ENCODE measurements around the gene TMEM247. TPM values are rescaled to one million over a fixed set of nuclear protein-coding genes. Genes with fewer than 3 reads are reported as not detected.

The TMEM247 gene
- total and polyA plus RNA-seq, 10 of the 15 experiments (the other 5 are each of a cell fraction or from before 2014, with no cell fraction given): not detected

DNA sequence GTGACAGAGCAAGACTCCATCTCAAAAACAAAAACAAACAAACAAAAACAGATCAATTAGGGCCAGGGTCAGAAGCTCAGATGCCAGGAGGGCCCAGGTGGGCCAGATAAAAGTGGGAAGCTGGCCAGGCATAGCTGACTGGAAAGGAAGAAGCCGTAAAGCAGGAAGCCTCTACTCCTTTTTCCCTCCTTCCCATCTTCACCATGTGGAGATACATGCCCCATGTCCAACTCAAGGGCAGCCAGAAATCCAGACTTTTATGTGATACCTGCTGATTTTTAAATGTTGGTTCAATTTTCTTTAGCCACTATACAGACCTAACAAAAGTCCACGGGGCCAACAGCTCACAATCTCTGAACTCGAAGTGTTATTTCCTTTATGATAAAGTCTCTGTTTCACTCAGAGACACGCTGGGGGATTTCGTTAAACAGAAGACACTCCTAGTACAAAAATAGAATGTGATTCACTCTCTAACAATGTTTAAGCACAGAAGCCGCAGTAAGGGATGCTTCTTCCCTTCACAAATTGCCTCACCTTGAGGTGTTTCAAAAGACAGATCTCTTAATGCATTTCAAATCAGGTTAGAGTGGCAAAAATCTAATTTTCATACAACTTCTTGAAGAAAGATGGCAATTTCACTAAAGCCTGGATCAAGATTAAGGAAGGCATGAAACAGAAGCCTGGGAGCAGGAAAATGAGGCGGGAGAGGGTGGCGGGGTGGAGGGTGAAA, 14.0 kb downstream of the TMEM247 start (continued):
- TF ChIP-seq ESRRA (IDR thresholded peaks at IDR 0.05; ENCODE audit: low read length): 0 out of 2 replicates have a peak, but pooled peaks have one; percentile 24
- peak in 1 of 2 experiments; percentile 66; a peak in 1 of 4 replicates for TF ChIP-seq ETV6 (conservative IDR thresholded peaks at IDR 0.05 in 1 of 2, IDR thresholded peaks at IDR 0.05 in 1 of 2; ENCODE audit: borderline replicate concordance in 1 of 2, low read depth in 1 of 2)
- TF ChIP-seq ATF7 (IDR thresholded peaks at IDR 0.05; ENCODE audit: low read depth): peak; percentile 94
- no peak for TF ChIP-seq HDAC6 (IDR thresholded peaks at IDR 0.05; ENCODE audit: unreplicated experiment)
- TF ChIP-seq IKZF2 (IDR thresholded peaks at IDR 0.05): peak; percentile 62 to 66; a peak in 3 of 4 replicates
- no peak for TF ChIP-seq E2F4 (IDR thresholded peaks at IDR 0.05; ENCODE audit: low read depth, low read length)
- no peak for TF ChIP-seq STAT1 (conservative IDR thresholded peaks at IDR 0.05)
- TF ChIP-seq, protein P1, sequence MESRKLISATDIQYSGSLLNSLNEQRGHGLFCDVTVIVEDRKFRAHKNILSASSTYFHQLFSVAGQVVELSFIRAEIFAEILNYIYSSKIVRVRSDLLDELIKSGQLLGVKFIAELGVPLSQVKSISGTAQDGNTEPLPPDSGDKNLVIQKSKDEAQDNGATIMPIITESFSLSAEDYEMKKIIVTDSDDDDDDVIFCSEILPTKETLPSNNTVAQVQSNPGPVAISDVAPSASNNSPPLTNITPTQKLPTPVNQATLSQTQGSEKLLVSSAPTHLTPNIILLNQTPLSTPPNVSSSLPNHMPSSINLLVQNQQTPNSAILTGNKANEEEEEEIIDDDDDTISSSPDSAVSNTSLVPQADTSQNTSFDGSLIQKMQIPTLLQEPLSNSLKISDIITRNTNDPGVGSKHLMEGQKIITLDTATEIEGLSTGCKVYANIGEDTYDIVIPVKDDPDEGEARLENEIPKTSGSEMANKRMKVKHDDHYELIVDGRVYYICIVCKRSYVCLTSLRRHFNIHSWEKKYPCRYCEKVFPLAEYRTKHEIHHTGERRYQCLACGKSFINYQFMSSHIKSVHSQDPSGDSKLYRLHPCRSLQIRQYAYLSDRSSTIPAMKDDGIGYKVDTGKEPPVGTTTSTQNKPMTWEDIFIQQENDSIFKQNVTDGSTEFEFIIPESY (IDR thresholded peaks at IDR 0.05): 0 out of 2 replicates have a peak, but pooled peaks have one; percentile 14
- TF ChIP-seq BACH1 (IDR thresholded peaks at IDR 0.05; ENCODE audit: borderline replicate concordance): peak; percentile 39; the same call in 1 of the 2 replicates
- TF ChIP-seq YBX1 (IDR thresholded peaks at IDR 0.05): no peak
- no peak for TF ChIP-seq LARP7 (IDR thresholded peaks at IDR 0.05)
- no peak for TF ChIP-seq MYC (IDR thresholded peaks at IDR 0.05; ENCODE audit: insufficient read depth, insufficient read length, insufficient replicate concordance, low read length, severe bottlenecking)
- 0 out of 2 replicates have a peak, but pooled peaks have one; percentile 12 for TF ChIP-seq NR2F1 (conservative IDR thresholded peaks at IDR 0.05)
- no peak for TF ChIP-seq POLR2AphosphoS2 (IDR thresholded peaks at IDR 0.05; ENCODE audit: low read depth, low read length)
- TF ChIP-seq ZNF24 (IDR thresholded peaks at IDR 0.05): peak; percentile 33; the same call in 1 of the 2 replicates
- peak; percentile 68; the same call in 1 of the 2 replicates for TF ChIP-seq NFIC (IDR thresholded peaks at IDR 0.05; ENCODE audit: low read depth, low read length)
- TF ChIP-seq, protein P2, sequence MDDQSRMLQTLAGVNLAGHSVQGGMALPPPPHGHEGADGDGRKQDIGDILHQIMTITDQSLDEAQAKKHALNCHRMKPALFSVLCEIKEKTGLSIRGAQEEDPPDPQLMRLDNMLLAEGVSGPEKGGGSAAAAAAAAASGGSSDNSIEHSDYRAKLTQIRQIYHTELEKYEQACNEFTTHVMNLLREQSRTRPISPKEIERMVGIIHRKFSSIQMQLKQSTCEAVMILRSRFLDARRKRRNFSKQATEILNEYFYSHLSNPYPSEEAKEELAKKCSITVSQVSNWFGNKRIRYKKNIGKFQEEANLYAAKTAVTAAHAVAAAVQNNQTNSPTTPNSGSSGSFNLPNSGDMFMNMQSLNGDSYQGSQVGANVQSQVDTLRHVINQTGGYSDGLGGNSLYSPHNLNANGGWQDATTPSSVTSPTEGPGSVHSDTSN (IDR thresholded peaks at IDR 0.05; ENCODE audit: insufficient replicate concordance, low read depth, low read length): no peak
- TF ChIP-seq SMARCA5 (IDR thresholded peaks at IDR 0.05): peak; percentile 83; the same call in 1 of the 2 replicates
- peak; percentile 22; the same call in 1 of the 2 replicates for TF ChIP-seq TBL1XR1 (IDR thresholded peaks at IDR 0.05; ENCODE audit: low read depth, low read length)
- TF ChIP-seq, protein P3, sequence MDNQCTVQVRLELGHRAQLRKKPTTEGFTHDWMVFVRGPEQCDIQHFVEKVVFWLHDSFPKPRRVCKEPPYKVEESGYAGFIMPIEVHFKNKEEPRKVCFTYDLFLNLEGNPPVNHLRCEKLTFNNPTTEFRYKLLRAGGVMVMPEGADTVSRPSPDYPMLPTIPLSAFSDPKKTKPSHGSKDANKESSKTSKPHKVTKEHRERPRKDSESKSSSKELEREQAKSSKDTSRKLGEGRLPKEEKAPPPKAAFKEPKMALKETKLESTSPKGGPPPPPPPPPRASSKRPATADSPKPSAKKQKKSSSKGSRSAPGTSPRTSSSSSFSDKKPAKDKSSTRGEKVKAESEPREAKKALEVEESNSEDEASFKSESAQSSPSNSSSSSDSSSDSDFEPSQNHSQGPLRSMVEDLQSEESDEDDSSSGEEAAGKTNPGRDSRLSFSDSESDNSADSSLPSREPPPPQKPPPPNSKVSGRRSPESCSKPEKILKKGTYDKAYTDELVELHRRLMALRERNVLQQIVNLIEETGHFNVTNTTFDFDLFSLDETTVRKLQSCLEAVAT (IDR thresholded peaks at IDR 0.05): peak; percentile 28; the same call in 1 of the 2 replicates
- peak; percentile 81 for TF ChIP-seq MEF2B (IDR thresholded peaks at IDR 0.05; ENCODE audit: partially characterized antibody, poor library complexity, severe bottlenecking)
- no peak for TF ChIP-seq RELA (IDR thresholded peaks at IDR 0.05; ENCODE audit: borderline replicate concordance, partially characterized antibody)
- TF ChIP-seq MAX (IDR thresholded peaks at IDR 0.05; ENCODE audit: low read depth, low read length): no peak
- peak; percentile 38 for TF ChIP-seq RAD51 (IDR thresholded peaks at IDR 0.05)
- no peak for TF ChIP-seq TCF7 (IDR thresholded peaks at IDR 0.05; ENCODE audit: borderline replicate concordance)

All from GM12878 (cell line).